Astrocyte (in vitro differentiated cells and primary cell): ENCODE data around the gene STK39.

Experiments used
- EZH2 ChIP-seq: IDR thresholded peaks from 2 replicates; pipeline ENCODE4 v1.6.1; 2012; ENCODE audit warnings: mild to moderate bottlenecking, low read length, inconsistent platforms; ENCODE audit not compliant: insufficient read depth
- TF ChIP-seq, protein P1 (sequence below): IDR thresholded peaks from 2 replicates; pipeline ENCODE4 v1.5.1; 2011; ENCODE audit warnings: low read depth, mild to moderate bottlenecking, inconsistent platforms, low read length, moderate library complexity; ENCODE audit not compliant: insufficient read depth

DNA sequence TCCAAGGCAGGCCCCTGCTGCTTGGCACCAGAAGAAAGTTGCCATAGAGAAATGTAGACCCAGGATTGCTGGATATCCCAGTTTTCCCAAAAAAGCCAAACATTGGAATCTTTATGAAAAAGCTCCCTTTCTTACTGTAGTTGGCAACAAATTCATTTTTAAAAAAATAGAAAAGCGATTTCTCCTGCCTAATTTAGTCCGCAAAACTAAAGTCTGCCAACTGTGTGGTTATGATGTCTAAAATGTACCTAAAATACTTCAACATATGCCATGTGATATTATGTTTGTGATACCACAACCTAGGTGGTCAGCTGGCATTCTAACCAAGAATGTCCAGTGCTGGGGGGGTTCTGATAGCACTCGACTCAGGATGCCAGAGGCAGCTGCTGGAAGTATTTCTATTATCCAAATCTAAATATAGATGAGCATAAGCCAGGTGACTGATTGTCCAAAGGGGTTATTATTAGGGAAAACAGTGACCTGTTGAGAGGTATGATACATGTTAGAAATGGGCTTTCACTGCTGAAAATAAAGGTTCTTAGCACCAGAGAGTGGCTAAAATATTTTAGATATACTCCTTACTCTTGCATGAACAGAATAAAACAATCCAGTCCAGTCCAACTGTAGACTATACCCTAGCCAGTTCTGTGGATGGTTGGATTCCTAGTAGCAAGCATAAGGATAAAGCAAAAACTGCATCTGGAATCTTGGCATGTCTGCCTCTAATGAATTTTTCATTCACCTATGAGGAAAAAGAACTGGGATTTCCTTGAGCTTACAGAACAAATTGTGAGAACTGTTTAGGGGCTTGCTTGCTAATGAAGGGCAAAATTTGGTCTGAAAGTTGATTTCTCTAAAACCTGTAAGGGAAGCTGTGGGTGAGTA, 101.7 kb downstream of the STK39 start:
- TF ChIP-seq, protein P1, sequence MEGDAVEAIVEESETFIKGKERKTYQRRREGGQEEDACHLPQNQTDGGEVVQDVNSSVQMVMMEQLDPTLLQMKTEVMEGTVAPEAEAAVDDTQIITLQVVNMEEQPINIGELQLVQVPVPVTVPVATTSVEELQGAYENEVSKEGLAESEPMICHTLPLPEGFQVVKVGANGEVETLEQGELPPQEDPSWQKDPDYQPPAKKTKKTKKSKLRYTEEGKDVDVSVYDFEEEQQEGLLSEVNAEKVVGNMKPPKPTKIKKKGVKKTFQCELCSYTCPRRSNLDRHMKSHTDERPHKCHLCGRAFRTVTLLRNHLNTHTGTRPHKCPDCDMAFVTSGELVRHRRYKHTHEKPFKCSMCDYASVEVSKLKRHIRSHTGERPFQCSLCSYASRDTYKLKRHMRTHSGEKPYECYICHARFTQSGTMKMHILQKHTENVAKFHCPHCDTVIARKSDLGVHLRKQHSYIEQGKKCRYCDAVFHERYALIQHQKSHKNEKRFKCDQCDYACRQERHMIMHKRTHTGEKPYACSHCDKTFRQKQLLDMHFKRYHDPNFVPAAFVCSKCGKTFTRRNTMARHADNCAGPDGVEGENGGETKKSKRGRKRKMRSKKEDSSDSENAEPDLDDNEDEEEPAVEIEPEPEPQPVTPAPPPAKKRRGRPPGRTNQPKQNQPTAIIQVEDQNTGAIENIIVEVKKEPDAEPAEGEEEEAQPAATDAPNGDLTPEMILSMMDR = no peak
- TF ChIP-seq EZH2 = no peak
